Liver (tissue), 3 donors: ENCODE measurements around the gene DDX39B.

Source experiments
- EGR1 ChIP-seq, 2 donors: IDR thresholded peaks; 2 replicates each; pipeline ENCODE4 v1.6.1; 2016 to 2018; ENCODE audit warnings: antibody characterized with exemption in 2 of 2, low read depth in 2 of 2
- FOXA2 ChIP-seq: IDR thresholded peaks from 2 replicates; pipeline ENCODE4 v1.6.1; 2016; ENCODE audit warnings: antibody characterized with exemption
- GABPA ChIP-seq, 2 donors: IDR thresholded peaks in 1 of 2; conservative IDR thresholded peaks in 1 of 2; 2 replicates each; pipeline ENCODE4 v1.6.1; 2016; ENCODE audit warnings: antibody characterized with exemption in 2 of 2, mild to moderate bottlenecking in 1 of 2, moderate library complexity in 1 of 2
- HNF4A ChIP-seq, 2 donors: conservative IDR thresholded peaks; 2 replicates each; pipeline ENCODE4 v1.6.1; 2016; ENCODE audit warnings: antibody characterized with exemption in 2 of 2, mild to moderate bottlenecking in 2 of 2
- RAD21 ChIP-seq, 2 donors: IDR thresholded peaks; 2 replicates each; pipeline ENCODE4 v1.6.1; 2016; ENCODE audit warnings: antibody characterized with exemption in 2 of 2, mild to moderate bottlenecking in 2 of 2
- SP1 ChIP-seq: IDR thresholded peaks from 2 replicates; pipeline ENCODE4 v1.6.1; 2018; ENCODE audit warnings: antibody characterized with exemption, mild to moderate bottlenecking
- YY1 ChIP-seq: IDR thresholded peaks from 2 replicates; pipeline ENCODE4 v1.6.1; 2016; ENCODE audit warnings: antibody characterized with exemption, mild to moderate bottlenecking
- TF ChIP-seq, protein P1 (sequence below): fragments of 150-350 bp; IDR thresholded peaks from 2 replicates; pipeline ENCODE4 v1.5.1; 2017; ENCODE audit warnings: improper control_type of control experiment, low read depth, low read length; ENCODE audit not compliant: missing input control
- TF ChIP-seq, protein P2 (sequence below): IDR thresholded peaks from 2 replicates; pipeline ENCODE4 v1.6.1; 2016; ENCODE audit warnings: antibody characterized with exemption
- TF ChIP-seq, protein P3 (sequence below): IDR thresholded peaks from 2 replicates; pipeline ENCODE4 v1.6.1; 2016; ENCODE audit warnings: antibody characterized with exemption, mild to moderate bottlenecking
- donor health status: healthy.
- donor health status: healthy.

DNA sequence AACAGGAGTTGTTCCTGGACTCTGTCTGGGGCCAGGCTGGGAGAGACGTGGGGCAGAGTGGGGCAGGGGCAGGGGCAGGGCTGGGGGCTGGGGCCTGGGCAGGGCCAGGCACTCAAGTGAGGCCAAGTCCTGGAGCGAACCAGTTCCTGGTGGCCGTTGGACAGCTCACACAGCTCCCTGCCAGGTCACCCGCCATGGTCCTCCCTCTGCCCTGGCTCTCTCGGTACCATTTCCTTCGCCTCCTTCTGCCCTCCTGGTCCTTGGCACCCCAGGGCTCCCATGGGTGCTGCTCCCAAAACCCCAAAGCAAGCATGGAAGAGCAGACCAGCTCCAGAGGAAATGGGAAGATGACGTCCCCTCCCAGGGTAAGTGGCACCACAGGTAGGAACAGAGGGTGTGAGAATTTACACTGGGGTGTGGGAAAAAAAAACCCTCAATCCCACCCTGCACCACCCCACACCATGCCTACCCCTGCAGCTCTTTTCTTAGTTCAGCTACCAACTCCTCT, 12.9 kb downstream of the DDX39B start, which contains the start of gene MCCD1:
- TF ChIP-seq, protein P1, sequence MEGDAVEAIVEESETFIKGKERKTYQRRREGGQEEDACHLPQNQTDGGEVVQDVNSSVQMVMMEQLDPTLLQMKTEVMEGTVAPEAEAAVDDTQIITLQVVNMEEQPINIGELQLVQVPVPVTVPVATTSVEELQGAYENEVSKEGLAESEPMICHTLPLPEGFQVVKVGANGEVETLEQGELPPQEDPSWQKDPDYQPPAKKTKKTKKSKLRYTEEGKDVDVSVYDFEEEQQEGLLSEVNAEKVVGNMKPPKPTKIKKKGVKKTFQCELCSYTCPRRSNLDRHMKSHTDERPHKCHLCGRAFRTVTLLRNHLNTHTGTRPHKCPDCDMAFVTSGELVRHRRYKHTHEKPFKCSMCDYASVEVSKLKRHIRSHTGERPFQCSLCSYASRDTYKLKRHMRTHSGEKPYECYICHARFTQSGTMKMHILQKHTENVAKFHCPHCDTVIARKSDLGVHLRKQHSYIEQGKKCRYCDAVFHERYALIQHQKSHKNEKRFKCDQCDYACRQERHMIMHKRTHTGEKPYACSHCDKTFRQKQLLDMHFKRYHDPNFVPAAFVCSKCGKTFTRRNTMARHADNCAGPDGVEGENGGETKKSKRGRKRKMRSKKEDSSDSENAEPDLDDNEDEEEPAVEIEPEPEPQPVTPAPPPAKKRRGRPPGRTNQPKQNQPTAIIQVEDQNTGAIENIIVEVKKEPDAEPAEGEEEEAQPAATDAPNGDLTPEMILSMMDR: no peak
- TF ChIP-seq RAD21 (IDR thresholded peaks at IDR 0.05): no peak
- TF ChIP-seq, protein P2, sequence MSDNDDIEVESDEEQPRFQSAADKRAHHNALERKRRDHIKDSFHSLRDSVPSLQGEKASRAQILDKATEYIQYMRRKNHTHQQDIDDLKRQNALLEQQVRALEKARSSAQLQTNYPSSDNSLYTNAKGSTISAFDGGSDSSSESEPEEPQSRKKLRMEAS: no peak
- TF ChIP-seq, protein P3, sequence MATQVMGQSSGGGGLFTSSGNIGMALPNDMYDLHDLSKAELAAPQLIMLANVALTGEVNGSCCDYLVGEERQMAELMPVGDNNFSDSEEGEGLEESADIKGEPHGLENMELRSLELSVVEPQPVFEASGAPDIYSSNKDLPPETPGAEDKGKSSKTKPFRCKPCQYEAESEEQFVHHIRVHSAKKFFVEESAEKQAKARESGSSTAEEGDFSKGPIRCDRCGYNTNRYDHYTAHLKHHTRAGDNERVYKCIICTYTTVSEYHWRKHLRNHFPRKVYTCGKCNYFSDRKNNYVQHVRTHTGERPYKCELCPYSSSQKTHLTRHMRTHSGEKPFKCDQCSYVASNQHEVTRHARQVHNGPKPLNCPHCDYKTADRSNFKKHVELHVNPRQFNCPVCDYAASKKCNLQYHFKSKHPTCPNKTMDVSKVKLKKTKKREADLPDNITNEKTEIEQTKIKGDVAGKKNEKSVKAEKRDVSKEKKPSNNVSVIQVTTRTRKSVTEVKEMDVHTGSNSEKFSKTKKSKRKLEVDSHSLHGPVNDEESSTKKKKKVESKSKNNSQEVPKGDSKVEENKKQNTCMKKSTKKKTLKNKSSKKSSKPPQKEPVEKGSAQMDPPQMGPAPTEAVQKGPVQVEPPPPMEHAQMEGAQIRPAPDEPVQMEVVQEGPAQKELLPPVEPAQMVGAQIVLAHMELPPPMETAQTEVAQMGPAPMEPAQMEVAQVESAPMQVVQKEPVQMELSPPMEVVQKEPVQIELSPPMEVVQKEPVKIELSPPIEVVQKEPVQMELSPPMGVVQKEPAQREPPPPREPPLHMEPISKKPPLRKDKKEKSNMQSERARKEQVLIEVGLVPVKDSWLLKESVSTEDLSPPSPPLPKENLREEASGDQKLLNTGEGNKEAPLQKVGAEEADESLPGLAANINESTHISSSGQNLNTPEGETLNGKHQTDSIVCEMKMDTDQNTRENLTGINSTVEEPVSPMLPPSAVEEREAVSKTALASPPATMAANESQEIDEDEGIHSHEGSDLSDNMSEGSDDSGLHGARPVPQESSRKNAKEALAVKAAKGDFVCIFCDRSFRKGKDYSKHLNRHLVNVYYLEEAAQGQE: no peak
- no peak for TF ChIP-seq YY1
- TF ChIP-seq HNF4A (conservative IDR thresholded peaks at IDR 0.05): no peak
- no peak for TF ChIP-seq FOXA2
- no peak for TF ChIP-seq EGR1 (IDR thresholded peaks at IDR 0.05; ENCODE audit: low read depth in 2 of 2)
- no peak for TF ChIP-seq SP1
- no peak for TF ChIP-seq GABPA (IDR thresholded peaks at IDR 0.05 in 1 of 2, conservative IDR thresholded peaks at IDR 0.05 in 1 of 2)
